HepG2 (cell line): Measurements from ENCODE around the gene SMARCA5. TPM values are rescaled to one million over a fixed set of nuclear protein-coding genes. Genes with fewer than 3 reads are reported as not detected.

Experiments
- BRCA1 ChIP-seq: sonication (generic); formaldehyde crosslinking; IDR thresholded peaks from 2 replicates; pipeline ENCODE4 v1.4.0; 2020; ENCODE audit warnings: missing genetic modification reagents
- CREB1 ChIP-seq, 2 experiments: fragments of 450-650 bp in 1 of 2; IDR thresholded peaks; 2 replicates each; pipeline ENCODE4 v1.6.1; 2016 to 2017; ENCODE audit warnings: control low read depth in 1 of 2, mild to moderate bottlenecking in 1 of 2, missing compliant biosample characterization in 1 of 2, missing genetic modification characterization in 1 of 2
- HNRNPUL1 ChIP-seq: fragments of 200-400 bp; formaldehyde crosslinking; IDR thresholded peaks from 2 replicates; pipeline ENCODE4 v1.6.1; 2017; ENCODE audit warnings: low read depth, mild to moderate bottlenecking, low read length, moderate library complexity
- IKZF5 ChIP-seq: IDR thresholded peaks from 2 replicates; pipeline ENCODE4 v1.6.1; 2018; ENCODE audit warnings: missing genetic modification reagents, mild to moderate bottlenecking, missing compliant biosample characterization
- IRX3 ChIP-seq: sonication (generic); formaldehyde crosslinking; IDR thresholded peaks from 2 replicates; pipeline ENCODE4 v1.8.1; 2023; ENCODE audit warnings: mild to moderate bottlenecking, low read depth, missing genetic modification reagents, borderline replicate concordance
- NFATC3 ChIP-seq: sonication (generic); formaldehyde crosslinking; IDR thresholded peaks from 2 replicates; pipeline ENCODE4 v1.5.1; 2020; ENCODE audit warnings: mild to moderate bottlenecking, missing genetic modification reagents
- PAWR ChIP-seq: sonication (generic); formaldehyde crosslinking; IDR thresholded peaks from 2 replicates; pipeline ENCODE4 v1.4.0; 2020; ENCODE audit warnings: missing genetic modification reagents, mild to moderate bottlenecking, borderline replicate concordance
- PRMT3 ChIP-seq: sonication (generic); formaldehyde crosslinking; IDR thresholded peaks from 2 replicates; pipeline ENCODE4 v1.8.1; 2022; ENCODE audit warnings: low read depth, mild to moderate bottlenecking, moderate library complexity, missing genetic modification reagents, borderline replicate concordance
- SCMH1 ChIP-seq: sonication (generic); formaldehyde crosslinking; IDR thresholded peaks from 2 replicates; pipeline ENCODE4 v1.9.0; 2021; ENCODE audit warnings: missing genetic modification reagents, mild to moderate bottlenecking, borderline replicate concordance
- SRSF4 ChIP-seq: fragments of 200-400 bp; formaldehyde crosslinking; IDR thresholded peaks from one replicate; pipeline ENCODE4 v1.6.1; 2018; ENCODE audit warnings: mild to moderate bottlenecking, low read depth, low read length, moderate library complexity; ENCODE audit not compliant: poor library complexity, severe bottlenecking
- TGIF2 ChIP-seq: IDR thresholded peaks from 2 replicates; pipeline ENCODE4 v1.6.1; 2016; ENCODE audit warnings: control low read depth, missing compliant biosample characterization
- ZFP36L2 ChIP-seq: sonication (generic); formaldehyde crosslinking; IDR thresholded peaks from 2 replicates; pipeline ENCODE4 v1.4.0; 2020; ENCODE audit warnings: missing genetic modification reagents
- ZNF10 ChIP-seq: sonication (generic); formaldehyde crosslinking; IDR thresholded peaks from 2 replicates; pipeline ENCODE4 v1.4.0; 2020; ENCODE audit warnings: mild to moderate bottlenecking, low read depth, missing genetic modification reagents, borderline replicate concordance
- ZNF333 ChIP-seq: sonication (generic); formaldehyde crosslinking; IDR thresholded peaks from 2 replicates; pipeline ENCODE4 v1.4.0; 2020; ENCODE audit warnings: mild to moderate bottlenecking, missing genetic modification reagents, borderline replicate concordance
- ZNF350 ChIP-seq: sonication (generic); formaldehyde crosslinking; IDR thresholded peaks from 2 replicates; pipeline ENCODE4 v1.4.0; 2020; ENCODE audit warnings: mild to moderate bottlenecking, low read depth, missing genetic modification reagents, borderline replicate concordance
- ZNF441 ChIP-seq: sonication (generic); formaldehyde crosslinking; IDR thresholded peaks from 2 replicates; pipeline ENCODE4 v1.7.0; 2021; ENCODE audit warnings: missing genetic modification reagents, borderline replicate concordance
- ZNF644 ChIP-seq: IDR thresholded peaks from 2 replicates; pipeline ENCODE4 v1.6.1; 2016; ENCODE audit warnings: low read depth
- ZNF788 ChIP-seq: sonication (generic); formaldehyde crosslinking; IDR thresholded peaks from 2 replicates; pipeline ENCODE4 v1.5.0; 2020; ENCODE audit warnings: mild to moderate bottlenecking, missing genetic modification reagents, borderline replicate concordance
- polyA plus RNA-seq, 8 experiments: library from polyadenylated mRNA; depleted of rRNA in 3 of 8; stranded (reverse) in 7 of 8; unstranded in 1 of 8; fragments of >200 nt; fragmentation: Illumina TruSeq in 4 of 8; extraction: Trizol in 4 of 8; gene quantifications; 2 replicates each; pipeline versions ENCODE4 v1.2.1 to v1.2.3, GENCODE V29; 2011 to 2016; ENCODE audit warnings: low read depth in 4 of 8, missing spikeins in 1 of 8, mixed read lengths in 1 of 8; ENCODE audit not compliant: insufficient read depth in 1 of 8
- total RNA-seq, 5 experiments: library from RNA; depleted of rRNA; stranded (reverse); fragments of >200 nt; fragmentation: Illumina TruSeq; extraction: Trizol; gene quantifications; 2 replicates each; pipeline ENCODE4 v1.2.3, GENCODE V29; 2016; ENCODE audit warnings: low read depth in 1 of 5
- TF ChIP-seq, protein P1 (sequence below): sonication (generic); formaldehyde crosslinking; IDR thresholded peaks from 2 replicates; pipeline ENCODE4 v1.4.0; 2020; ENCODE audit warnings: missing genetic modification reagents
- TF ChIP-seq, protein P2 (sequence below): sonication (generic); formaldehyde crosslinking; IDR thresholded peaks from 2 replicates; pipeline ENCODE4 v1.4.0; 2020; ENCODE audit warnings: mild to moderate bottlenecking, missing genetic modification reagents, borderline replicate concordance
- TF ChIP-seq, protein P3 (sequence below): sonication (generic); formaldehyde crosslinking; IDR thresholded peaks from 2 replicates; pipeline ENCODE4 v1.5.0; 2020; ENCODE audit warnings: missing genetic modification reagents

The SMARCA5 gene
- total and polyA plus RNA-seq, 2 of the 13 experiments (the other 11 are each of a cell fraction or from before 2014, with no cell fraction given): 7.0 to 37.5 TPM

- TF ChIP-seq, protein P1, sequence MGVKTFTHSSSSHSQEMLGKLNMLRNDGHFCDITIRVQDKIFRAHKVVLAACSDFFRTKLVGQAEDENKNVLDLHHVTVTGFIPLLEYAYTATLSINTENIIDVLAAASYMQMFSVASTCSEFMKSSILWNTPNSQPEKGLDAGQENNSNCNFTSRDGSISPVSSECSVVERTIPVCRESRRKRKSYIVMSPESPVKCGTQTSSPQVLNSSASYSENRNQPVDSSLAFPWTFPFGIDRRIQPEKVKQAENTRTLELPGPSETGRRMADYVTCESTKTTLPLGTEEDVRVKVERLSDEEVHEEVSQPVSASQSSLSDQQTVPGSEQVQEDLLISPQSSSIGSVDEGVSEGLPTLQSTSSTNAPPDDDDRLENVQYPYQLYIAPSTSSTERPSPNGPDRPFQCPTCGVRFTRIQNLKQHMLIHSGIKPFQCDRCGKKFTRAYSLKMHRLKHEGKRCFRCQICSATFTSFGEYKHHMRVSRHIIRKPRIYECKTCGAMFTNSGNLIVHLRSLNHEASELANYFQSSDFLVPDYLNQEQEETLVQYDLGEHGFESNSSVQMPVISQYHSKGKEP (CRISPR knock-in tag): no peak
- no peak for TF ChIP-seq ZFP36L2 (CRISPR knock-in tag)
- TF ChIP-seq IKZF5 (CRISPR knock-in tag): 0 out of 2 replicates have a peak, but pooled peaks have one; percentile 36
- no peak for TF ChIP-seq SCMH1 (CRISPR knock-in tag)
- TF ChIP-seq CREB1 (IDR thresholded peaks at IDR 0.05): peak; percentile 82
- peak; percentile 79; the same call in 1 of the 2 replicates for TF ChIP-seq CREB1 (CRISPR knock-in tag; IDR thresholded peaks at IDR 0.05)
- TF ChIP-seq ZNF333 (CRISPR knock-in tag): no peak
- TF ChIP-seq PRMT3 (CRISPR knock-in tag): no peak
- 0 out of 2 replicates have a peak, but pooled peaks have one; percentile 55 for TF ChIP-seq NFATC3 (CRISPR knock-in tag)
- no peak for TF ChIP-seq ZNF644 (CRISPR knock-in tag)
- no peak for TF ChIP-seq IRX3 (CRISPR knock-in tag)
- peak; percentile 43; the same call in 1 of the 2 replicates for TF ChIP-seq ZNF350 (CRISPR knock-in tag)
- TF ChIP-seq TGIF2 (CRISPR knock-in tag): no peak
- no peak for TF ChIP-seq ZNF441
- no peak for TF ChIP-seq SRSF4
- no peak for TF ChIP-seq PAWR (CRISPR knock-in tag)
- TF ChIP-seq BRCA1 (CRISPR knock-in tag): no peak
- TF ChIP-seq HNRNPUL1: no peak
- TF ChIP-seq ZNF10 (CRISPR knock-in tag): no peak
- TF ChIP-seq, protein P2, sequence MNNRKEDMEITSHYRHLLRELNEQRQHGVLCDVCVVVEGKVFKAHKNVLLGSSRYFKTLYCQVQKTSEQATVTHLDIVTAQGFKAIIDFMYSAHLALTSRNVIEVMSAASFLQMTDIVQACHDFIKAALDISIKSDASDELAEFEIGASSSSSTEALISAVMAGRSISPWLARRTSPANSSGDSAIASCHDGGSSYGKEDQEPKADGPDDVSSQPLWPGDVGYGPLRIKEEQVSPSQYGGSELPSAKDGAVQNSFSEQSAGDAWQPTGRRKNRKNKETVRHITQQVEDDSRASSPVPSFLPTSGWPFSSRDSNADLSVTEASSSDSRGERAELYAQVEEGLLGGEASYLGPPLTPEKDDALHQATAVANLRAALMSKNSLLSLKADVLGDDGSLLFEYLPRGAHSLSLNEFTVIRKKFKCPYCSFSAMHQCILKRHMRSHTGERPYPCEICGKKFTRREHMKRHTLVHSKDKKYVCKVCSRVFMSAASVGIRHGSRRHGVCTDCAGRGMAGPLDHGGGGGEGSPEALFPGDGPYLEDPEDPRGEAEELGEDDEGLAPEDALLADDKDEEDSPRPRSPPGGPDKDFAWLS (CRISPR knock-in tag): no peak
- TF ChIP-seq, protein P3, sequence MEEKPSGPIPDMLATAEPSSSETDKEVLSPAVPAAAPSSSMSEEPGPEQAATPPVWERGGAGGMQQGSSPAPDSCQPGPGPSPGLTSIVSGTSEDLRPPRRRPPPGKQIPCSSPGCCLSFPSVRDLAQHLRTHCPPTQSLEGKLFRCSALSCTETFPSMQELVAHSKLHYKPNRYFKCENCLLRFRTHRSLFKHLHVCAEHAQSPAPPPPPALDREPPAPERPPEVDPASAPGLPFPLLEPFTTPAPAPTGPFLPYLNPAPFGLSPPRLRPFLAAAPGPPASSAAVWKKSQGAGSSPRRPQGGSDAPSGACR: no peak
- peak; percentile 61; the same call in 1 of the 2 replicates for TF ChIP-seq ZNF788
Measured at GRCh38 chr4:143558823-143559756, 45.6 kb downstream of the SMARCA5 start (continued).
